ENCODE results near the gene FITM1. TPM values are rescaled to one million over a fixed set of nuclear protein-coding genes. Genes with fewer than 3 reads are reported as not detected.

FITM1 gene, protein sequence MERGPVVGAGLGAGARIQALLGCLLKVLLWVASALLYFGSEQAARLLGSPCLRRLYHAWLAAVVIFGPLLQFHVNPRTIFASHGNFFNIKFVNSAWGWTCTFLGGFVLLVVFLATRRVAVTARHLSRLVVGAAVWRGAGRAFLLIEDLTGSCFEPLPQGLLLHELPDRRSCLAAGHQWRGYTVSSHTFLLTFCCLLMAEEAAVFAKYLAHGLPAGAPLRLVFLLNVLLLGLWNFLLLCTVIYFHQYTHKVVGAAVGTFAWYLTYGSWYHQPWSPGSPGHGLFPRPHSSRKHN
- total RNA-seq (2014; rRNA removed; shearing (Covaris generic)), result 0.20 TPM in 1 of 2 replicates, not detected in the other

DNA sequence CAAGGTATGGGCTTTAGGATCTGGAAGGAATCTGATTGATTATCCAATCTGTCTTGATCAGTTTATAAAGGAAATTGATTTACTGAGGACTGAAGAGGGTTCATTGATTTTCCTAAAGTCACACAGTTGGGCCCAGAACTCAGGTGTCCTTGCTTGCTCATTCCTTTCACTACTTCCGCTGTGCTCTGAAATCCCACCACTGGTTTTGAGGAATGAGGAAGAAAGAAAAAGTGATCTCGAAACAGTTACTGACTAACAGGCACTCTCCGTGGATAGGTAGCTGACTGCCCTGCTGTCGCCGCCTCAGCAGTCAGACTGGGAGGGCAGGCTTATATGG, at the start of gene FITM1:
TSS of gene FITM1 (plus strand) at position 280 of the 337 bp plus-strand sequence. CDS start 905 bp downstream, outside the sequence.
- DNase-seq (ENCODE audit: low read depth), result no peak

DNA sequence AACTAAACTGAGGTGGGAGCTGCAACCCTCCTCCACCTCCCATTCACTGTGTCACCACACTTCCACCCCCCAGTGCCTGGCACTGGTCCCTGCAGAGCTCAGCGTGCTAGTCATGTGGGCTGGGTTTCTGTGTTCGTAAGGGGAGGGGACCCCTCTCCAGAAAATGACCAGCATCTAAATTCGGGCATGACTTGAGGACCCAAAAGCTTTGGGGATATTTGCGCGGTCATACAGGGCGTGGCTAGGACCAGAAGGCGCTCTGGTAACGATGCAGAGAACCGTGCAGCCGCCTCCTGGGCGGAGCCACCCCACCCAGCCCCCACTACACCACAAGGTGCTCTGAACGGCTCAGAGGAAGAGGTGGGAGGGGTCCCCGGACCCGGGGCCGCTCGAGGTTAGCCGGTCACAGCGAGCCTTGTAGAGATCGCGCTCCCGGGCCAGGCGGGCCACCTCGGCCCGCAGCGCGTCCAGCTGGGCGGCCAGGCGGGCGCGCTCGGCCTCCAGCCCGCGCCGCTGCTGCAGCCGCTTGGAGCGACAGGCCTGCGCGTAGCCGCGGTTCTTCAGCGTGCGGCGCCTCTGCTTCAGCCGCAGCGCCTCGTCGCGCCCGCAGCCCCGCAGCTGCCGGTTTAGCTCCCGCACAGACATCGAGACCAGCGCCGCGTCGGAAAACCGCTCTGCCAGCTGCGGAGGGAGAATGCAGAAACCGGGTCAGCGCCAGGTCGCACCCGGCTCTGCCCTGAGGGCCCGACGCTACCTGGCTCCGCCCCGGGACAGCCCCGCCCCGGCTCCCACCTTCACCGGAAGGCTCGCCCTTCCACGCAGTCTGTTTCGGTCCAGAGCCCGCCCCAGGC, 49.3 kb upstream of the FITM1 start:
- DNase-seq (ENCODE audit: low read depth), result peak; percentile 21

DNA sequence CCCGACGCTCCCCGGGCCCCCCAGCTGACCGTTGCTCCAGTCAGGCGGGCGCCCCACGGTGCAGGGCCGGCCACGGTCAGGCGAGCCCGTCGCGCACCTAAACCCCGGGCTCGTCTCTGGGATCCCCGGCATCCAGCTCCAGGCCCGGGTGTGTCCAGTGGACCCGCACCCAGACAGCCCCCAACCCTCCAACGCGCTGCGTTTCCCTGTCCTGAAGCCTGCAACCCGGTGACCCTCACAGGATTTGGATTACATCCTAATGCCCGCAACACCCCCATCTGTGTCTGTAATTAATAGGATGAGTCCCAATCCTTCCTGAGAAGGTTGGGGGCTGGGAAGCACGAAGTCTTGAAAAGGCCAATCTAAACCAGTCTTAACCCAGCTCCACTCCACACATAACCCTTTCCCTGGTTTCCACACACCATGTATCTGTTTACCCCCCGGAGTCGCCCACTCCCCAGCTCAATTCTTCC, 48.7 kb upstream of the FITM1 start:
- DNase-seq (ENCODE audit: low read depth), result no peak

DNA sequence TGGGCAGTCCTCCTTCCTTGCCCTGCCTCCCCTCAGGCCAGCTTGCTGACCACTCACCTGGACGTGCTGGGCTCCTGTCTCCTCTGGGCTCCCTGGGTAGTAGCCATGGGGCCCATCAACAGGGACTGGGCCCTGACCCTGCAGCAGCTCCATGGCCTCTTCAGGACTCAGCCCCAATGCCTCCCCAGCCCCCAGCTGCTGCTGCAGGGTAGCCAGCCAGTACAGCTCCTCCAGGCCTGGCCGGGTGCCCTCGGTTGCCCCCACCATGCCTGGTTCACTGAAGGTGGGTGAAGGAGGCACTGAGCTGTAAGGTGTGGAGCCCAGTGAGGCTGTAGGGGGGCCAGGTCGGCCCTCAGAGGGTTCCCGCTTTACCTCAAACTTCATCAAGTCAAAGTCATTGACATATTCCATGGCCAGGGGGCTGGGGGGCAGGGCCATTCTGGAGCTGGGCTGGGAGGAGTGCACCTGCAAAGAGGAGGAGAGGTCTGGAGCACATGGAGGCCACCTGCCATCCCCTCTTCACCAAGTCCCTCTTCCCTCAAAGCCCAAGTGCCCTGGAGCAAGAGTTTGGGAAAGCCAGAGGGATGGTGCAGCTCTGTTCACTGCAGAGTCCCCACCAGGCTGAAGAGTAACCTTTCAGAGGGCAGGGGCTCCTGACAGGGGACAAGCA, 47.9 kb upstream of the FITM1 start:
- DNase-seq (ENCODE audit: low read depth), result no peak

DNA sequence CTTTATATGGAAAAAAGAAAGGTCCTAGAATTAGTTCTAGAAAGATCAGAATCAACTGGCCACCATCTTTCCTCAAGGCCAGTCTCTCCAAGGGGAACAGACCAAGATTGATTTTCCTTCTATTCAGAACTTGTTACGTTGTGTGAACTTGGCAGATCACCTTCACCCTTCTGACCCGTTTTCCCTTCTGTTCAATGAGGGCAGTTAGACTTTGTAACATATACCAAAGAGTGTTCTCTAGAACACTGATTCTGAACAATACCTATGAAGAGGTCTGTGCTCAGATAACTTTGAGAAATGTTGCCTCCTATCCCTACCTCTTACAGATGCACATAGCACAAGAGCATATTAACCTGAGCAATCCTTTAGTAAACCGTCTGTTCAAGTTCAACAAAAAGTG, 47.0 kb upstream of the FITM1 start:
- DNase-seq (ENCODE audit: low read depth), result no peak

DNA sequence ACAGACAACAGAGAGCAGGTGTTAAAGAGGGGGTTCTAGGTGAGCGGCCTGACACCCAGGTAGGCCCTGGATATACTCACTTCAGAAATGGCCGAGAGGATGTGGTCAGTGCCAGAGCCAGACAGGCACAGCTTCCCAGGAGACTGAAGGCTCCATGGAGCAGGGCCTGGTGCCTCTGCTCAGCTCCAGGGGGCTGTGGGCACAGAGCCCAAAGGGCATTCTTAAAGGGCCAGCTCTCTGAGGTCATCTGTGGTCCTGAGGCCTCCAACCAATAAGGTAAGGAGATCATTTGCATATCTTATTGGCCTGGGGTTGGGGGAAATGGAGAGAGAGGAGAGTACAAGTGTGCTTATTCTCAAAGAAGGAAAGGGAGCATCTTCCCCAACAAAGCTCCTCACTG, 46.0 kb upstream of the FITM1 start:
- DNase-seq (ENCODE audit: low read depth), result no peak

DNA sequence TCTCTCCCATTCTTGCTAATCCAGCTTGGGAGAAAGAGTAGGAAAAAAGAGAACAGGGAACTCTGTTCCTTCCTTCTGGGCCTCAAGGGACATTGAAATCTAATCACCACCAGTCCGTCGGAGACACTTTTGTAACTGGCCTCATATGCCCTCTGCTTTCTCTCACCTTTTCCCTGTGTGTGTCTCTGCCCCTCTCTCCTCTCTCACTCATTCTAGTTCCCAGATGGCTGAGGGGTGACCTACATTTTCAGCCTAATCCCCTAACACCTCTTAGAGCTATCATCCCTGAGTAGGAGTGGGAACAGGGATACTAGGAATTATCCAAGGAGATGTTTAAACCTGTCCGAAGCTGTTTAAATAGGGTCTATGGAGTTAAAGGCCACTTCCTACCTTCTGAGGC, 45.2 kb upstream of the FITM1 start:
- DNase-seq (ENCODE audit: low read depth), result no peak

DNA sequence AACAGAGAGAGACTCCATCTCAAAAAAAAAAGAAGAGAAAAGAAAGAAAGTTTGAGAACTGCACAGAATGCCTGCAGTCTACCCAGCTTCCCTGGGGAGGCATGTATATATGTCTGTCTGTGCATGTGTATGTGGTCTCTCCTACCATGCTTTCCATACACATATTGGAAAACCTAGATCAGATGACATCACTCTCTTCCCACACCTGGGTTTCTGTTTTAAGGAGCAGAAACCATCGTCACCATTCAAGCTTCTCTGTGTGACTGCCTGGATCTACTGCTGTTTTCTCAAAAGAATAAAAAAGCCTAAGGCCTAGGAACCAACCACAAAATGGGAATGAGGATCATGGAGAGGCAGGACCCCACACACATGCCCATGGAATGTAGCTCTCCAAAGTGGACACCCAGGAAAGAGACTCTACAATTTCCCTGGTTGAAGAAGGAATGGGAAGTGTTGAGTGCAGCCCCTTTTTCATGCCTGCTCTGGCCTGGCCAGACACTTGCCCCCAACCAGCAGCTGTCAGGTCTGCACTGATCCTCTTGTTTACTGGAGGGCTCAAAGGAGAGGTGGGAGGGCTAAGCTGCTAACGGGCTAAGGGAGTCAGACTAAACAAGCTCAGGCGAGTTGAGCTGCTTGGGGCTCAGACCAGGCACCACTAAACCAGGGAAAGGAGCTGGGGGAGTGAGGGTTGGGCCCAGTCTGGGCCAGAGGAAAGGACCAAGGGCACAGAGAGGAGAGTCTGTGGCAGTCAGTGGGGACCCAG, 44.1 kb upstream of the FITM1 start:
- DNase-seq (ENCODE audit: low read depth), result no peak

DNA sequence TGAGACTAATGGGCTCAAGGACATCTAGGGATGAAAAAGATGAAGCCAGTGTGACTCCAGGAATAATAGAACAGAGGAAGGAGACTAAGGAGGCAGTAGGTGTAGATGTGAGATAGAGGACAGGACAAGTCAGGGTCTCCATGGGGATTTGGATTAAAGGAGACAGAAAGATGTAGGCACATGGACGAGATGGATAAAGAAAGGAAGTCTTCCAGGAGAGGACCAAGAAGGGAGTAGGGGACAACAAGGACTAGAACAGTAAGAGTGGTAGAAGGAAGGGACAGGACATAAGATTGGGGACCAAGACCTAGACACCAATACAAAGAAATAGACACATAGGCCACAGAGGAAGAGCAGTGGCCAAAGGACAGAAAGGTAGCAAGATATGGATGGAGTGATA, 43.5 kb upstream of the FITM1 start:
- no peak for DNase-seq (ENCODE audit: low read depth)

DNA sequence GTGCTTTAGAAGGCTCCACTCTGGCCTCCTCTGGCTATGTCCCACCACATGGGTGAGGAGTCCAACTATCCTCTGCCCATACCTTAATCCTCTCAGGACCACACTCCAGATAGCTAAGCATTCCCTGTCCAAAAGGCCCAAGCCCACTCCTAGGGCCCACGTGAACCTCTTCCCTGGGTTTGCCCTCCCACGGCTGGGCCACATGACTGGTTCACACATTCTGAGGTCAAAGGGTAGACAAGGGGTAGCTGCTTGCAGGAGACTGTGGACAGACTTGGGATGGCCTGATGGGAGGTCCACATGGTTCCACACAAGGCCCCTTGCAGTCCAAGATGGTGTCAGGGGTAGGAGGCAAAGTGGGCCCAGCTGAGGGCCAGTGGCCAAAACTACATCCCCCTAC, 42.4 kb upstream of the FITM1 start:
- no peak for DNase-seq (ENCODE audit: low read depth)

DNA sequence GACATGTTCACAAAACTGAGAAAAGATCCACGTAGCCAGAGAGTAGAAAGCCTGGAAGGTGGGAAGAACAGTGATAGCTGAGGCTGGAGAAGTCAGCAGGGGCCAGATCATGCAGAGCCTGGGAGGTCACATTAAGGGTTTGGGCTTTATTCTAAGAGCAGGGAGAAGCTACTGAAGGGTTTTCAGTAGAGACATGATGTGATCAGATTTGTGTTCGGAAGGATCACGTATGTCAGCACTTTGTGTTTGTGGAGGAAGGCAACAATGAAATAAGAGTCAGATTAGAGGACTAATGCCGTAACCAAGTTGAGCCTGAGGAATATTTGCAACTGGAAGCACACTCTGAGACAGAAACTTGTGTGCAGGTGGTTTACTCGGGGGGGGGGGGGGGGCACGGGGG, 40.6 kb upstream of the FITM1 start:
- DNase-seq (ENCODE audit: low read depth), result no peak

DNA sequence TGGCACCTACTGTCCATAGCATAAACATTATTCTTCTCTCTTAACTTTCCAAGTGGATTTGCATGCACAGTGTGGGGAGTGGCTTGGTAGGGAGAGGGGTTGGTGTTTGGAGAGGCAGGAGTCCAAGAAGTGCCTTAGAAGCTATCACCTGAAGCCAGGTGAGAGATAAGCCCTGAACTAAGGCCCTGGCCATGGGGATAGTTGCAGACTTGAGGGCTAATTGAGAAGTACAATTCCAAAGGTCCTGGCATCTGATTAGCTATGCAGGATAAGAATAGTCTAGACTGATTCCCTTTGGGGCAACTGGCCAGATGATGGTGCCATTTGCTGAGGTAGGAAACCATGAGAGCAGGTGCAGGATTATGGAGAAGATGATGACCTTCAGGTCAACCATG, 38.4 kb upstream of the FITM1 start:
- DNase-seq (ENCODE audit: low read depth), result no peak

DNA sequence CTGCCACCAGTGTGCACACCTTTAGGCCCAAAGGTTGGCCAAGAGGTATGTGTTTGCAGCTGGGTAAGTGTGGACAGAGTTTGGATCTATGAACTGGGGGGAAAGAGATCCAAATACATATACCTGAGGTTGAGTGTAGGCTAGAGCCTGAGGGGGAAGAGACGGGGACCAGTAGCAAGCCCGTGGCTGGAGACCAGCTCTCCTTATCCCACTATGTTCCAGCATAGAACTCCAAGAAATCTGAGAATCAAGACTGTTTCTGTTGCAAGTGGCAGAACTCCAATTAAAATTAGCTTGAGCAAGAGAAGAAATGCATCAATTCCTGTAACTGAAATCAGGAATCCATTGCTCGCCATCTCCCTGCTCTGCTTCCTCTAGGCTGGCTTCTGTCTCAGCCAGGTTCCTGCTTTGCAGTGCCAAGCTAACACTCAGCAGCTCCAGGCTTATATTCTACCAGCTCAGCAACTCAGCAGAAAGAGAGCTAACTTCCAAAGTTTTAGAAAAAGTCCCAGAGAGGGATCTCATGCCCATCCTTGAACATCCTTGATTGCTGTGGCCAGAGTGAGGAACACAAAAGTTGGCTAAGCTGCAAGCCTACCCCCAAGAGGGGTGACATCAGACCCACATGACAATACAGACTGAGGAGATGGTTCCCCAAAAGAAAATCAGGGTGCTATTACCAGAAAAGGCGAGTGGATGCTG, 37.8 kb upstream of the FITM1 start:
- no peak for DNase-seq (ENCODE audit: low read depth)

DNA sequence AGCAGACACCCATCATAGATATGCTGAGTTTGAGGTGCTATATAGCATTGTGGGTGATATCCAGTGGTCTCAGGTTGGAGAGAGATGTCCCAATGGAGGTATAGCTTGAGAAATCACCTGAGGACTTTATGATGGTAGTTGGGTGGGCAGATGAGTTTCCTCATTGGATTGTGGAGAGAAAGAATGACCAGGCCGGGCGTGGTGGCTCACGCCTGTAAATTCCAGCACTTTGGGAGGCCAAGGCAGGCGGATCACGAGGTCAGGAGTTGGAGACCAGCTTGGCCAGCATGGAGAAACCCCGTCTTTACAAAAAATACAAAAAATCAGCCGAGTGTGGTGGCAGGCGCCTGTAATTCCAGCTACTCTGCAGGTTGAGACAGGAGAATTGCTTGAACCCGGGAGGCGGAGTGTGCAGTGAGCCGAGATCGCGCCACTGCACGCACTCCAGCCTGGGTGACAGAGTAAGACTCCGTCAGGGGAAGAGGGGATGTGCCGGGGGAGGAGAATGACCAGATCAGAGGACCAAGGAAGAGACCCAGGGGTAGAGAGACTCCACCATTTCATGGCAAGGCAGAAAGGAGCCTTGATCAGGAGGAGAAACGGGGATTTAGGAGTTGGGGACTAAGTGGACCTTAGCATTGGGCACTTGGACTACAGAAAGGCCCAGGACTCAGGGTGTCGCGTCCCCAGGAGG, 37.1 kb upstream of the FITM1 start:
- DNase-seq (ENCODE audit: low read depth), result no peak

DNA sequence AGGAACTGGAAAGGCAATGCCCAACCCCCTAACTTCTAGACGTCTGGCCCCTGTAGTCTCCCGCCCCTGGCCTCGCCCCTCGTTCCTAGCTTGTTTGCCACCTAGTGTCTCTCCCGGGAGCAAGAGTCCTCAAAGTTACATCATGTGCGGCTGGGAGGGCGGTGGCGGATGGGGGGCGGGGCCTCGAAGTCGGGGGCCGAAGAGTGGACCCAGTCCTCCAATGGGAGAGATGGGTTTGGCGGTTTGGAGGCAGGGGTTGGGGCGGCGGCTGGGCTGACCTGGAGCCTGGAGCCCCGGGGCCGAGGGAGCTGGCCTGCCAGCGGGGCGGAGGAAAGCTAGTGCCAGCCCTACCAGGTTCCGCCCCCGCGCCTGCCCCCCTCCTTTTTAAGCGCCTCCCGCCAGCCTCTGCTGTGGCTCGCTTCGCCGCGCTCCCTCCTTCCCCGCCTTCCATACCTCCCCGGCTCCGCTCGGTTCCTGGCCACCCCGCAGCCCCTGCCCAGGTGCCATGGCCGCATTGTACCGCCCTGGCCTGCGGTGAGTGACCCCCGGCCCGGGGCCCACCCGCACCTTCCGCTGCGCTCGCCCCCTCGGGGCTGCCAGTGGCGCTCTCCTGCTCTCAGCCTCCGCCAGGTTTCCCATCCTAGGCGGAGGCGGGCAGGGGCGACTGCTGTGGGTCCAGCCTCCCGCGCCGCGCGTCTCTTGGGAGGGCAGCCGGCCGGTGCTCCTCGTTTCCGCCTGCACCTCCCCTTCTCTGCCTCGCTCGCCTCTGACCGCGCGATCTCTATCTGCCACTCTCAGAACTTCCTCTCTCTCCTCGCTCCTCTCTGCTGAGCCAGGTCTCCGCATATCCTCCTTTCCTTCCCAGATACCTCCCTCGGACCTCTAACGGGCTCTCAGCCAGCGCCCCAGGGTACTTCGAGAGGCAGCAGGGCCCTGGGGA, 36.3 kb upstream of the FITM1 start, which contains the start of gene PCK2:
TSS of gene PCK2 (plus strand) at position 411 of the 940 bp plus-strand sequence. CDS start at position 506, 95 bp downstream.
- DNase-seq (ENCODE audit: low read depth), result peak; percentile 91

DNA sequence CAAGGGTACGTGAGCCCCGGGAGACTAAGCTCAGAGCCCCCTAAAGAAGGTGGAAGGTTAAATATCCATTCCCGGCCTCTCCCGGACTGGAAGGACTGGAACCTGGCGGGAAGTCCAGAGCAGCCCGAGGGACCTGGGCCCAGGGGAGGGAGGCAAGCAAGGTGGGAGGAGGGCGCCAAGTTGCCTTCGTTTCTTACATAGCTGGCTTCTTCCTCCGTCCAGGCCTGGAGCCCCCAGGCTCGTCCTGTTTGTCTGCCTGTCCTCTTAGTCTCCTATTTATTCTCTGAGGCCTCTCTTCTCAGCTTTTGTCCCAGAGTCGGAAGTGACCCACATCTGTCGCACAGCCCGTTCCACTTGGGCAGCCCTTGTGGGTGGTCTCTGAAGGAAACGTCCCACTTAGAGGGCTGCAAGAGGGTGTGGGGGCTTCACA, 35.6 kb upstream of the FITM1 start:
- DNase-seq (ENCODE audit: low read depth), result no peak

DNA sequence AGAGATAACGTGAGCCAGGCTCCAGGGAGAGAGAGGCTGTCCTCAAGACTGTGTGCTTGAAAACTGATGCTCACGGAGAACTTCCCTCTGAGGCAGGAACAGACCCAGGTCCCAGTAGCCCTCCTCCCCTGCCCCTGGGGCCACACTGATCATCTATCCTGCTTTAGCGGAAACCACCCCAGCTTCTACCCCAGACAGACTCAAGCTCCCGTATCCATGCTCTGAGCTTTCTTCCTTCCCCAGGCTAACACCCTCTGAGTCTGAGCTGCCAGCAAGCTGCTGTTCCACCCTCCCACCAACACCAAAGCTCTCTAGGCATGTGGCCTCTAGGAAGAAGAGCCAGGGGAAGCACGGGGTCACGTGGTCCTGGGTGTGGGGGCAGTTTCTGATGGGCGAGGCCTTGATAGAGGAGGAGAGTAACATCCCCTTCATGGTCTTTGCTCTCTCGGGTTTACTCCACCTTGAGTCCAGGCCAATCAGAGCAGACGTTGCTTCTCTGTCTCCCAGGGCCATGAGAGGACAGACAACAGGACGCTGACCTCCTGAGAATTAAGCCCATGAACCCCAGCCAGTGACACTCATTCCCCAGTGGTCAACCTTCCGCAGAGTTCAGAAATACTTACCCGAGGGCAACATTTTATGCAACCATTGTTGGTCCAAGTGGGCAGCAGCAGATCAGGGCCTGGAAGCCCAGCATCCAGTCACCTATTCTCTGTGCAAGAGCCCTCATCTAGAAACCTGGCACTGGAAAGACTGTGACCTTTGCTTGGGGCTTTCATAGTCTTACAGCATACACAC, 35.0 kb upstream of the FITM1 start:
- DNase-seq (ENCODE audit: low read depth), result peak; percentile 81

DNA sequence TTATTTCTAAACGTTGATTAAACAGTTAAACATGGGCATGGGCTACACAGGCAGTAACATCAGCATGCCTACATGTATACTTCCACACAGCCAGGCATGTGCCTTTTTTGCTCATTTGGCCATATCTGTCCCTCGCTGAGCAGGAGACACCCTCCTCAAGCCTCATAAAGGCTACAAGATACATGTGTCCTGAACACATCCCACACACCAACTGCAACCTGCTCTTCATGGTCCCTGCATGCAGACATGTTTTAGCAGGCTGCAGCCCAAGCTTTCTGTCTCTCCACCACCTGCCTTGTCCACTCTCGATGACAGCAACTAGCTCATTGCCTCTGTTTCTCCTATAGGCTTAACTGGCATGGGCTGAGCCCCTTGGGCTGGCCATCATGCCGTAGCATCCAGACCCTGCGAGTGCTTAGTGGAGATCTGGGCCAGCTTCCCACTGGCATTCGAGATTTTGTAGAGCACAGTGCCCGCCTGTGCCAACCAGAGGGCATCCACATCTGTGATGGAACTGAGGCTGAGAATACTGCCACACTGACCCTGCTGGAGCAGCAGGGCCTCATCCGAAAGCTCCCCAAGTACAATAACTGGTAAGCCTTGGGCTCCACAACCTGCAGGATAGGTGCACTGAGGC, 33.8 kb upstream of the FITM1 start:
- DNase-seq (ENCODE audit: low read depth), result no peak

All from RPMI7951 (cell line).